VCaP (cell line): ENCODE results near the gene DYNLT2B.
"Not testable (repeated sequence)": the region's sequence is repeated elsewhere in the genome, so short reads cannot be mapped to it uniquely, and the experiment has no call there.

Experiments used
- H3K27ac ChIP-seq: fragments of 450-650 bp; 2 replicates; pipeline ENCODE4 v1.5.1; 2017
- TF ChIP-seq, protein P1 (sequence below): fragments of 450-650 bp; conservative IDR thresholded peaks from 2 replicates; pipeline ENCODE4 v1.5.1; 2017; ENCODE audit warnings: mild to moderate bottlenecking, moderate library complexity

Gene DYNLT2B

DNA sequence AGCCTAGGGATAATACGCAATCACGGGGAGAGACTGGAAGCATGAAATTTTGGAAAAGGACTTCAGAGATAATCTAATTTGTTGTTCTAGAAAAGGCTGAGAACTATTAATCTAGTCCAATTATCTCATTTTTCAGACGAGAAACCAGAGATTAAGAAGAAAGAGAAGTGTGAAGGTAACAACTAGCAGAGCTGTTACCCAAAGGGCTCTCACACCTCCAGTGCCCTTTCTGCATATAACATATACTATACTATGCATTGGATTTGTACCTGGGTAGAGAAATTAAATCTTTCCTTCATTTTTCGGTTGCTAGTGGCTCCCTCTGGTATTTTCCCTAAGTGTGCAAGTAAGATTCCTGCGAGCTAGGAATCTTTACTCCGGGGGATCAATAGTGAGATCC, 33.5 kb upstream of the DYNLT2B start:
- no peak overlapping the region for H3K27ac ChIP-seq
- TF ChIP-seq, protein P1, sequence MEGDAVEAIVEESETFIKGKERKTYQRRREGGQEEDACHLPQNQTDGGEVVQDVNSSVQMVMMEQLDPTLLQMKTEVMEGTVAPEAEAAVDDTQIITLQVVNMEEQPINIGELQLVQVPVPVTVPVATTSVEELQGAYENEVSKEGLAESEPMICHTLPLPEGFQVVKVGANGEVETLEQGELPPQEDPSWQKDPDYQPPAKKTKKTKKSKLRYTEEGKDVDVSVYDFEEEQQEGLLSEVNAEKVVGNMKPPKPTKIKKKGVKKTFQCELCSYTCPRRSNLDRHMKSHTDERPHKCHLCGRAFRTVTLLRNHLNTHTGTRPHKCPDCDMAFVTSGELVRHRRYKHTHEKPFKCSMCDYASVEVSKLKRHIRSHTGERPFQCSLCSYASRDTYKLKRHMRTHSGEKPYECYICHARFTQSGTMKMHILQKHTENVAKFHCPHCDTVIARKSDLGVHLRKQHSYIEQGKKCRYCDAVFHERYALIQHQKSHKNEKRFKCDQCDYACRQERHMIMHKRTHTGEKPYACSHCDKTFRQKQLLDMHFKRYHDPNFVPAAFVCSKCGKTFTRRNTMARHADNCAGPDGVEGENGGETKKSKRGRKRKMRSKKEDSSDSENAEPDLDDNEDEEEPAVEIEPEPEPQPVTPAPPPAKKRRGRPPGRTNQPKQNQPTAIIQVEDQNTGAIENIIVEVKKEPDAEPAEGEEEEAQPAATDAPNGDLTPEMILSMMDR: no peak

DNA sequence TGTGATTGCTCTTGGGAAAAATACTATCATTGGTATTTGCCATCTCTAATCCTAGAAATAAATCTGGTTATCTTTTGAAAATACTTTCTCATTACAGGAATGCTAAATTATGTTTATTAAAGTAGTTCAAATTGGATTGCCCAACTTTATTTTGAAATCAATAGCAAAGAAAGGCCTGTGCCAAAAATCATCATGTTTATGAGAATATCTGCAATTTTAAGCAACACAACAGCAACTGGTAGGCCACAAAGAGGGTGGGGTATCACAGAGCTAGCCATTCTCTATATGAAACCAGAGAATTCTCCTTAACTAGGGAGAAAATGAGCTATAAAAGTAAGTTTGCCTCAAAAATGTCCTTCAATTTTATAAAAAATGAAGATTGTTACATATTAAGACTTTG, 32.0 kb upstream of the DYNLT2B start:
- TF ChIP-seq, protein P1: no peak
- no peak overlapping the region for H3K27ac ChIP-seq

DNA sequence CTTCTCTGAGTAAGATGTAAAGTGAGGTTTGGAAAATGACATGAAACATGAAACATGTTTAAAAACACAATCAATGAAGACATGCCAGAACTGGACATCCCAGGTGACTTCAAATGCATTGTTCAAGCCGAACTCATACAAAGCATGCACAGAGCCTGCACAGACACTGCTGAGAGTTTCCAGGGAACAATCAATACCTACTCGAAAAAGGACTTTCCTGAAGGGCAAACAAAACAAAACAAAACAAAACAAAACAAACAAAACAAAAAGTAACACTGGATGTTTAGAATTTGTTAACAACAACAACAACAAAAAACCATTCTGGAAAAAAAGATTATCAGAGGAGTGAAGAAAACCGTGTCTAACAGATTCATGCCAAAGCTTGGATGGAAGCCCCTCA, 30.7 kb upstream of the DYNLT2B start:
- H3K27ac ChIP-seq: no peak overlapping the region
- TF ChIP-seq, protein P1: no peak

DNA sequence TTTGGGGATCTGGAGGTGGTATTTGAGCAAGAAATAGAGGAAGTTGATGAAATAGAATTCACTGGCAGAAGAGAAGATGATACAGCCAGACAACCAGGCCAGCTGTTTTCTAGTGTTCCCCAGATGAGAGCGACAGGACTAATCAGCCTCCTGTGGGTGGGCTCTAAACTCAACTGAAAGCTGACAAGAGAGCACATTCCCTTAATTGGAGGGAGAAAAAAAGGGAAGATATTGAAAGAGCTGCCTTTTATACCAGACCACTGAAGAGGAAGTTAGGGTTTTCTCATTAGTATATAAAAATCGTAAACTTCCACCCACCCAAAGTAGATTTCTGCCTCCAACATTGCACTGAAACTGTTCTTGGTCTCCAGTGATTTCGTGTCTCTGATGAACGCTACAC, 26.6 kb upstream of the DYNLT2B start:
- TF ChIP-seq, protein P1: no peak
- no peak overlapping the region for H3K27ac ChIP-seq

DNA sequence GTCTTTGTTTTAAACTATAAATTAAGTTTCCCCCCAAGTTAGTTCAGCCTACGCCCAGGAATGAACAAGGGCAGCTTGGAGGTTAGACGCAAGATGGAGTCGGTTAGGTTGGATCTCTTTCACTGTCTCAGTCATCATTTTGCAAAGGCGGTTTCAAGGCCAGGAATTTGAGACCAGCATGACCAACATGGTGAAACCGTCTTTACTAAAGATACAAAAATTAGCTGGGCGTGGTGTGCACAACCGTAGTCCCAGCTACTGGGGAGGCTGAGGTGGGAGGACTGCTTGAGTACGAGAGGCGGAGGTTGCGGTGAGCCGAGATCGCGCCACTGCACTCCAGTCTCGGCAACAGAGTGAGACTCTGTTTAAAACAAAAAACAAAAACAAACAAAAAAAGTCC, 25.9 kb upstream of the DYNLT2B start:
- H3K27ac ChIP-seq: not testable (repeated sequence)

DNA sequence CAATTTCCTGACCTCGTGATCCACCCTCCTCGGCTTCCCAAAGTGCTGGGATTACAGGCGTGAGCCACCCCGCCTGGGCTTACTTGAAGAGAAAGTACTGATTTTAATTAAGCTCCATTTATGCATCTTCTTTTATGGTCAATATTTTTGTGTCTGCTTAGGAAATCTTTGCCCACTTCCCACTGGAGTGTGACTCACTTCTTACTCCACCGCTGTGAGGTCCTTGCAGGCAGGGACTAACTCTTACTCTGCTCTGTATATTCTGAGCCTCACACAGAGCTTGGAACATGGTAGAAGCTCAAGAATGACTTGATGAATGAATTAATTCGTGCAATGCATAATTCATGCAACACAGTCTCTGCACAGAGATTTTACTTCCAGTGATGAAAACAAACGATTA, 23.1 kb upstream of the DYNLT2B start:
- H3K27ac ChIP-seq: no peak overlapping the region
- TF ChIP-seq, protein P1: no peak

DNA sequence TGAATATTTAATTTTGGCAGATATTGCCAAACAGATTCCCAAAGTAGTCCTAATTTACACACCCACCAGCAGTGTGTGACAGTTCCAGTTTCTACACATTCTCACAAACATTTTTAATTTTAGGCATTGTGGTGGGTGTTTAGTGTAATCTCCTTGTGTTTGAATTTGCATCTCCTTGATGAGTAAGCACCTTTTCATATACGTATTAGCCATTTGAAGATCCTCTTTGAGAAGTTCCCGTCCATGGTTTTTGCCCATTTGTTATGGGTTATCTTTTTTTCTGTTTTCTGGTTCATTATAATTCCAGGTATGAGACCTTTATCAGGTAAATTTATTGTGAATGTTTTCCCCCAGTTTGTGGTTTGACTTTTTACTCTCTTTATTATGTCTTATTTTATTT, 22.4 kb upstream of the DYNLT2B start:
- TF ChIP-seq, protein P1: no peak
- H3K27ac ChIP-seq: no peak overlapping the region

DNA sequence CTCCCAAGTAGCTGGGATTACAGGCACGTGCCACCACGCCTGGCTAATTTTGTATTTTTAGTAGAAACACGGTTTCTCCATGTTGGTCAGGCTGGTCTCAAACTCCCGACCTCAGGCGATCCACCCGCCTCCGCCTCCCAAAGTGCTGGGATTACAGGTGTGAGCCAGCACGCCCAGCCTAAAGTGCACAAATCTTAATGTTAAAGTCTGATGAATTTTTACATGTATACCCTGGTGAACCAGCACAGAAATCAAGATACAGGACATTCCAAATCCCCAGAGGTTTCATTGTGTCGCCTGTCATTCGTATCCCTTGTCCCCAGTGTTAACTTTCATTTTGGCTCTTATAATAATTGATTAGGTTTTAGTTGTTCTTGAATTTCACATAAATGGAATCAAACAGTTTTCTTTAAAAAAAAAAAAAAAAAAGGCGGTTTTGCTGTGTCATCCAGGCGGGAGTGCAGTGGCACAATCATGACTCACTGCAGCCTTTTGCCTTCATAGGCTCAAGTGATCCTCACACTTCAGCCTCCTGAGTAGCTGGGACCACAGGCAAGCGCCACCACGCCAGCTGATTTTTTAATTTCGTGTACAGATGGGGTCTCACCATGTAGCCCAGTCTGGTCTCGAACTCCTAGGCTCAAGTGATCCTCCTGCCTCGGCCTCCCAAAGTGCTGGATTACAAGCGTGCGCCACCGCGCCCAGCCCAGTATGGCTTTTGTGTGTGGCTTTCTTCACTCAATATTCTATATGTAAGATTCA, 21.6 kb upstream of the DYNLT2B start:
- TF ChIP-seq, protein P1: no peak
- H3K27ac ChIP-seq: no peak overlapping the region
